Mesenteric fat pad (tissue), 1 donor: ENCODE measurements around the gene PIK3IP1. TPM values are rescaled to one million over a fixed set of nuclear protein-coding genes. Genes with fewer than 3 reads are reported as not detected.
"Not testable (repeated sequence)": the region's sequence is repeated elsewhere in the genome, so short reads cannot be mapped to it uniquely, and the experiment has no call there.

Source experiments
- DNase-seq: peaks from one replicate; pipeline ENCODE4 v3.0.0-alpha.2; 2020; ENCODE audit warnings: low spot score
- long read RNA-seq: library from polyadenylated mRNA; unstranded; transcript quantifications from one replicate; pipeline ENCODE4 v2.0.0, GENCODE V29; 2020
- total RNA-seq: library from RNA; stranded (reverse); fragmentation: NEBNext Ultra II Directional; extraction: Animal tissue kit (Norgen Biotek cat#: 25700); gene quantifications from one replicate; pipeline ENCODE4 v1.2.1, GENCODE V29; 2021
- donor health status: DM: yes; HTN: yes; CAD: no.

Gene PIK3IP1
- 19.8 TPM for total RNA-seq
- long read RNA-seq, transcript PIK3IP1-203 (5 exons, 2,374 nt) = minor isoform, 20 of 104 reads
- long read RNA-seq, transcript PIK3IP1-201 (6 exons, 2,467 nt) = major isoform, 59 of 104 reads
- long read RNA-seq, partial matches to known transcripts = 13 of 104 reads
- long read RNA-seq, other reads (novel, unspliced or antisense) = 6 of 104 reads

- DNase-seq = peak; percentile 90
Measured at GRCh38 chr22:31292236-31292989, at the start of gene PIK3IP1. TSS of gene PIK3IP1 (minus strand) at chr22:31292488. CDS start at chr22:31292344, 144 bp downstream.

- no peak for DNase-seq
Measured at GRCh38 chr22:31341386-31342088, 49.2 kb upstream of the PIK3IP1 start.

DNA sequence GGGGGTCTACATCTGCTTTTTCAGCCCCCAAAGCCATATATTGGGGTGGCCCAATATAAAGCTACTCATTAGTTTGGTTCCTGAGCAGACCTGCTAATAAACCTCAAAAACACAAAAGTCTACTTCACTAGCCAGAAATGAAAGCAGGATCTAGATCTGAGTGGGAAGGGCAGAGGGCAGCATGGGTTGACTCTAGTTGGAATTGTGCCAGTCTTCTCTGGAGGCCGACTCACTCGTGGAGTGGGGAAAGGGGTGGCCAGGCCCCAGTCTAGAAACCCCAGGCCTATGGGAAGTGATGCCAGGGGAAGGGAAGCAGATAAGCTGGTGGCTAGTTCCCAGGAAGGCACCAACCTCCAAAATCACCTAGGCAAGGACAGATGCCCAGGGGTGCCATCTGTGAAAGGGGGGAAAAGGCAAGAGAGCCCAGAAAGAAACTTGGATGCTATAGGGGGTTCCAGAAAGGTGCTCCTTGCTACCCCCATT is 48.5 kb upstream of the PIK3IP1 start:
- DNase-seq = no peak

DNA sequence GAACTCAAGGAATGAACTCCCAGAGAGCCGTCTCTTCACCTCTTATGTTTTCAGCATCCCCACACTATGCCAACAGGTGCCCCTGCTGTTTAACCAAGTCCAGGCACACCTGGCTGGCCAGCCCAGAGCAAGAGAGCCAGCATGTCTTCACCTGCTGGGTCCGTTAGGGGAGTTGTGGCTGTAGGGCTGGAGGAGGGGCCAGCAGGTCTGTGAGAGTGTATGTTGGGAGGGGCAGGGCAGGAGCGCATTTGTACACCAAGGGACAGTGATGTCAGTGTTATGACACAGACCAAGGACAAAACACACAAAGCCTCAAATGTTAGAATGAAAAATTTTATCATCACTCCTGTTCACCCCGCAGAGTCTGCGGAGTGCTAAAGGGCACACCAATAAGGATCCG is 48.1 kb upstream of the PIK3IP1 start:
- DNase-seq = no peak

- DNase-seq = no peak
Measured at GRCh38 chr22:31339148-31339832, 47.0 kb upstream of the PIK3IP1 start.

DNA sequence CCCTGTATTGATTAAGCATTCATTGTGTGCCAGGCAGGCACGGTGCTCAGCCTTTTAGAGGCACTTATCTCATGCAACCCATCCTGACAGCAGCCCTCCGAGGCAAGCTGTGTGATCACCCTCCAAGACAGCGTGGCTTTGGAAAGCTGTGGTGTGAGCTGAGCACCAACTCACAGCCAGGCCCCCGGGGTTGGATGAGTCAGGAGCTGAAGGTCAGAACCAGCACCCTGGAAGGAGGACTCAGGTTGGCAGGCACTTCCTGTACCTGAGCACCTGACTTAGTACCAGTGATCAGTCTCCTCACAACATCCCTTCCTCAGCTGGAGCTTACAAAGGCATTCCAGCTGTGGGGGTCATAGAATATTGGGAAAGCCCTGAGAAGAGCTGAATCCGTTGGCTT is 44.9 kb upstream of the PIK3IP1 start:
- no peak for DNase-seq

DNA sequence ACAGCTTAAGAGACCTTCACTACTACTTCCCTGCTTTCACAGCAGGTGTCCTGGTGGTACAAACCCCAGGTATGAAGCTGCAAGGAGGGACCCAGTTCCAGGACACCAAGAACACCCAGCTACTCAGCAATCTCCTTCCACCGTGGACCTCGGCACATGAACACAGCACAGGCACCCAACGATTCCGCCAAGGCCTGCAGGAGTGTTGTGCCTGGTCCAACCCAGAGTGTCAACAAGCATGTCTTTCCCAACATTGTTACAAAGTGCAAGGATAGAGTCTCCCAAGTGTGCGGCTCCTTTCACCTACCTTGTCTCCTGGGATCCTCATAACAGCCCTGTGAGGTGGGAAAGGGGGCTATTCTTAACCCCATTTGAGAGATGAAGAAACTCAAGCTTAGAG is 42.0 kb upstream of the PIK3IP1 start:
- no peak for DNase-seq

DNA sequence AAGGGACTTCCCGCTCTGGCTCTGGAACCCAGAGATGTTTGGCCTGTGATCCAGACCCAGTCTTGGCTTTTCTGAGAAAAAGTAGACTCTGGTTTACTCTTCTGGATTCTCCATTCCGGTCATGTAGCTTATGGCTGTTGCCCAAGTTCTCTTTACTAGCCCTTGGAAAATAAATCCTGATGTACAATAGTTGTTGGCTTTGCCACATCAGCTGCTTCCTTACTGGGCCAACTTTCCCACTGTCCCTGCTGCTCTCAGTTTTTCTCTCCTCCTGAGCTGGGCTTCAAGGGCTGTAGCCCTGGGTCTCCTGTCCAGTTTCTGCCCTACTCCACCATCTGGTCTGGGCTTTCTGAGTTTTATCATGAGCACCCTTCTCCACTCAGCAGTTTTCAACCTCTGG is 41.4 kb upstream of the PIK3IP1 start:
- DNase-seq = no peak

GRCh38 chr22:31332886-31333285 is 40.6 kb upstream of the PIK3IP1 start:
- no peak for DNase-seq

DNA sequence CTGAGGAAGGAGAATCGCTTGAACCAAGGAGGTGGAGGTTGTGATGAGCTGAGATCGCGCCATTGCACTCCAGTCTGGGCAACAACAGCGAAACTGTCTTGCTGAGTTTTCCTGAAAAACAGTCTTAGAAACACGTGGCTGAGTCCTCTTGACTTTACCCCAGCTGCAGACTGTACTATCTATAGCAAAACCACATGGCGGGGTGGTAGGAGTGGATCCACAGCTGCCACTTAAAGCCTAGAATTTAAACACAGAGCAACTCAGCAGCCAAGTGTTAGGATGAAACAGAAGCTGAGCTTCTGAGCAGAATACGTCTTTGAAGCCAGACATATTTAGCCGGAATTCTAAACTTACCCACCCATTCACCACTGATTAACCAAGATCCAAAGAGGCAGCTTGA is 39.7 kb upstream of the PIK3IP1 start:
- no peak for DNase-seq

DNA sequence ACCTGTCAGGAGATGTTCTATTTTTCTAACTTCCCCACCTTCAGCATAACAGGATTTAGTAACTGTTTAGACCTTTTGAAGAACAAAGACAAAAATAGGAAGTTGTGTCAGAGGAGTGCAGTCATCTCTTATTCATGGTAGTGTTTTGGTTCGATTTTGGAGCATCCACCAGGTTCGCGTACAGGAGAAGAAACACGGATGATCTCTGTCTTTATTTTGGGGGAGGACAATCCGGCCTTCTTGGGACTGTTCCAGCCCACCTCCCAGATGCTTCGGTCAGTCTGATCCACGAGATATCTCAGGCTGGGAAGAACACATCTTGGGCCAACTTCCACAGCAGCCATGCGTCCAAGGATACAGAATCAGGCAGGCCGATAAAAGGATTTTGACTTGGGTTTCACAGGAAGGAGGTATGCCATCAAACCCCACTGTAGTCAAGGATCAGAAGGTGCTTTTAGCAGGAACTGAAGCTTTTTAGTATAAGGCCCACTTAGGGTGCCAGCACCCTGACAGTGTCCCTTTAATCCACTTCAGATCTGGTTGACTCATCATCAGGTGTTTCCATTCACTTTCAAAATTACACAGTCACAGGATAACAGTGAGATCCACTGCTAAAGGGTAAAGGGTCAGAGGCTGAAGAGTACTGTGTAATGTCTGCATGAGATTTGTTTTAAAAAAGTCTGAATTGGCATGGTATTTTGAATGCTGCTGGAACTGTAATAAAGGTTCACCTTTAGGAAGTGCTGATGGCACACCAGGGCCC is 37.3 kb upstream of the PIK3IP1 start:
- DNase-seq = peak; percentile 45

DNA sequence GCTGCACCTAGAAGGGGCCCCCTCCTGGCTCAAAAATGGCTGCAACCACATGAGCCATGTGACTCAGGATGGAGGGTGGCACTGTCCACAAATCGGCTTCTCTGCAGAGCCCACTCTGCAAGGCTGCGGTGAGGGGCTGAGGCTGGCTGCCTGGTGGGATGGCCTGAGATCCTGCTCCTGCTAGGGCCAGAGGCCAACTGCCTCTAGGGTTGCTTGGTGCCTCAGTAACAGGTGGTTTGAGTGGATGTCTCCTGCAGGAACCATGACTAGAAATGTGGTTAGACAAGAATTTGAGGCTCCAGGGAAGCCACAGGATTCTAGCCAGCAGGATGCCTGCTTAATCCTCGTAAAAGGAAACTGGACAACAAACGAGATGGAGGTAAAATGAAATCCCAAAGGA is 36.7 kb upstream of the PIK3IP1 start:
- peak; percentile 80 for DNase-seq

- DNase-seq = peak; percentile 72
Measured at GRCh38 chr22:31328544-31328960, 36.3 kb upstream of the PIK3IP1 start.

GRCh38 chr22:31327806-31328543 is 35.7 kb upstream of the PIK3IP1 start:
- DNase-seq = peak; percentile 68

DNA sequence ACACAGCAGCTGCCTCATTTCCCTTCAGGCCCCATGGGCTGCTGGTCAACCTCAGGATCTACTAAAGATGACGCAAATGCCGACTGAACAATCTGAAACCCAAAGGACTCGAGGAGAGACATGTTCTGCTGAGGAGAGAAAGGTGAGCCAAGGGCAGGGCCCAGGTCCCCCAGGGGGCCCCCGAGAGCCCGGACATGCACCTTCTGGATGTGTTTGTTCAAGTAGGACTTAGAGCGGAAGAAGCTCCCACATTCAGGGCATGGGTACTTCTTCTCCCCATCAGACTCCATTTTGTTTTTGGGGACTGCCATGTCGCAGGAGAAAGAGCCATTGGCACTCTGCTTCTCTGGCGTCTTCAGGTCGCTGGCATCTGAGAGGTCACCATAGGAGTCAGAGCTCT is 34.6 kb upstream of the PIK3IP1 start:
- peak; percentile 55 for DNase-seq

DNA sequence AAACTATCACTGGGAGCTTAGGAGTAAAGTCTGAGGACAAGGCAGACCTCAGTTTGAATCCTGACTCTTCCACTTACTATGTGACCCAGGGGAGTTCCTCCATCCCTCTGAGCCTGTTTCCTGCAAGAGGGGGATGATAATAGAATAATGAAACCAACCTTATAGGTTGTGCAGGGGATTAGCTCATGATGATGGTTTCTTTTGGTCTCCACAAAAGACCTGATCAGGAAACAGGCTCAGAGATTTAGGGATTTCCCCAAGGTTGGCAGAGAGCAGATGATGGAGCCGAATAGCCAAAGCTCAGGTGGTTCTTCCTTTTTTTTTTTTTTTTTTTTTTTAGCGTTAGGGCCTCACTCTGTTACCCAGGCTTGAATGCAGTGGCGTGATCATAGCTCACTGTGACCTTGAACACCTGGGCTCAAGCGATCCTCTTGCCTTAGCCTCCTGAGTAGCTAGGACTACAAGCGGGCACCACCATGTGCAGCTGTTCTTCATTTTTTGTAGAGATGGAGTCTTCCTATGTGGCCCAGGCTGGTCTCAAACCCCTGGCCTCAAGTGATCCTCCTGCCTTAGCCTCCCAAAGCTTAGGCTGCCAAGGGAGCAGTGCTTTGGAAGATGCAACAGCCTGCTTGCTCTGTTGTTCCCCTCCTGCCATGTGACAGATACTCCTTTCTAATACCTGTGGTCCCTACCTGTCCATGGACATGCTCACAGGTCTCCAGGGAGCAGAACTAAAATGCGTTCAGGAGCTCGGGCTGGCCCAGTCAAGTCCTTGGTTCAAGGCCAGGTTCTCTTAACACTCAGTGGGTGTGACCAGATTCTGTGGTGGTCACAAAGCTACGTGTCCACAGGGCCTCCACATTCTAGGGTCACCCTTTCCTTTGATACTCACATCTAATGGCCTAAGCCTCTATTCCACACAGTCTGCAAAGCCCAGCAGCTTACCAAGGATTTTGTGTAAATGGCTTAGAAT is 31.6 kb upstream of the PIK3IP1 start:
- DNase-seq = no peak

GRCh38 chr22:31321421-31321820 is 29.1 kb upstream of the PIK3IP1 start:
- DNase-seq = no peak

DNA sequence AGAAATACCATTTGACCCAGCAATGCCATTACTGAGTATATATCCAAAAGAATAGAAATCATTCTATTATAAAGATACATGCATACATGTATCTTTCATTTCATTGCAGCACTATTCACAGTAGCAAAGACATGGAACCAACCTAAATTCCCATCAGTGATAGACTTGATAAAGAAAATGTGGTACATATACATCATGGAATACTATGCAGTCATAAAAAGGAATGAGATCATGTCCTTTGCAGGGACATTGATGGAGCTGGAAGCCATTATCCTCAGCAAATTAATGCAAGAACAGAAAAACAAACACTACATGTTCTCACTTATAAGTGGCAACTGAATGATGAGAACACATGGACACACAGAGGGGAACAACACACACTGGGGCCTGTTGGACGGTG is 21.9 kb upstream of the PIK3IP1 start:
- not testable (repeated sequence) for DNase-seq
